ENCODE results near the gene PTOV1.
A peak's percentile ranks its signal among the peaks of the same experiment; 100 is the strongest.

PTOV1 gene

GRCh38 chr19:49875857-49876421, 25.0 kb downstream of the PTOV1 start:
- Mint-ChIP-seq H3K27ac (peak overlapping the region; percentile 86), H3K27me3 (ENCODE audit: low read depth, poor library complexity) (no peaks in the 10 kb centered on the region), H3K36me3 (ENCODE audit: low read depth) (peaks cover 24% of the 10 kb centered on the region), H3K4me1 (peaks cover 45% of the 10 kb centered on the region), H3K4me3 (no peak overlapping the region), H3K9me3 (no peaks in the 10 kb centered on the region)
- DNase-seq, result peak; percentile 75
- no peak for TF ChIP-seq CTCF (IDR thresholded peaks at IDR 0.05)

- peaks cover 45% of the 10 kb centered on the region for H3K4me1 Mint-ChIP-seq
- no peaks in the 10 kb centered on the region for H3K9me3 Mint-ChIP-seq
- H3K36me3 Mint-ChIP-seq (ENCODE audit: low read depth), result peaks cover 28% of the 10 kb centered on the region
- no peak overlapping the region for H3K27ac Mint-ChIP-seq
- H3K4me3 Mint-ChIP-seq, result no peak overlapping the region
- DNase-seq, result peak; percentile 97
- H3K27me3 Mint-ChIP-seq (ENCODE audit: low read depth, poor library complexity), result no peaks in the 10 kb centered on the region
- TF ChIP-seq CTCF (IDR thresholded peaks at IDR 0.05), result no peak
Observed at GRCh38 chr19:49876422-49877019, 25.6 kb downstream of the PTOV1 start.

- Mint-ChIP-seq H3K9me3 (no peaks in the 10 kb centered on the region), H3K27me3 (ENCODE audit: low read depth, poor library complexity) (no peaks in the 10 kb centered on the region), H3K4me3 (no peak within 1 kb of the TSS), H3K27ac (peak within 1 kb of the TSS; percentile 86), H3K4me1 (peaks cover 39% of the 10 kb centered on the region), H3K36me3 (ENCODE audit: low read depth) (peaks cover 30% of the 10 kb centered on the region)
- peak; percentile 97 for DNase-seq
- TF ChIP-seq CTCF (IDR thresholded peaks at IDR 0.05), result no peak
Observed at GRCh38 chr19:49877020-49877878, 26.3 kb downstream of the PTOV1 start, which contains the start of the genes AKT1S1 and TBC1D17. AKT1S1 (minus strand) TSS chr19:49877355; CDS start chr19:49873295, 4,060 bp downstream. TBC1D17 (plus strand) TSS chr19:49877702; CDS start chr19:49877724, 22 bp downstream.

- peaks cover 37% of the 10 kb centered on the region for H3K4me1 Mint-ChIP-seq
- no peak overlapping the region for H3K4me3 Mint-ChIP-seq
- peak; percentile 98 for DNase-seq
- H3K27ac Mint-ChIP-seq, result no peak overlapping the region
- no peaks in the 10 kb centered on the region for H3K27me3 Mint-ChIP-seq (ENCODE audit: low read depth, poor library complexity)
- H3K36me3 Mint-ChIP-seq (ENCODE audit: low read depth), result peaks cover 39% of the 10 kb centered on the region
- no peaks in the 10 kb centered on the region for H3K9me3 Mint-ChIP-seq
- no peak for TF ChIP-seq CTCF (IDR thresholded peaks at IDR 0.05)
Observed at GRCh38 chr19:49877879-49878743, 27.2 kb downstream of the PTOV1 start.

GRCh38 chr19:49878744-49879070, 27.7 kb downstream of the PTOV1 start:
- no peak for TF ChIP-seq CTCF (IDR thresholded peaks at IDR 0.05)
- H3K9me3 Mint-ChIP-seq, result no peaks in the 10 kb centered on the region
- H3K27ac Mint-ChIP-seq, result no peak overlapping the region
- no peaks in the 10 kb centered on the region for H3K27me3 Mint-ChIP-seq (ENCODE audit: low read depth, poor library complexity)
- H3K36me3 Mint-ChIP-seq (ENCODE audit: low read depth), result peaks cover 45% of the 10 kb centered on the region
- H3K4me3 Mint-ChIP-seq, result no peak overlapping the region
- DNase-seq, result no peak
- peaks cover 37% of the 10 kb centered on the region for H3K4me1 Mint-ChIP-seq

Data from nephron progenitor cell (in vitro differentiated cells).